Measurements from ENCODE around the gene KRTAP6-1.

Gene KRTAP6-1

GRCh38 chr21:30613836-30614235 lies at the start of gene KRTAP6-1:
KRTAP6-1 (minus strand) TSS chr21:30613930; CDS start chr21:30613904, 26 bp downstream.
- Histone ChIP-seq H3K9ac (ENCODE audit: low read depth, low read length) (no peak within 1 kb of the TSS), H3K36me3 (ENCODE audit: control insufficient read depth, insufficient read depth, low read length) (no peaks in the 10 kb centered on the region), H3K27me3 (ENCODE audit: control insufficient read depth, insufficient read depth, low read length) (no peaks in the 10 kb centered on the region), H3K4me3 (ENCODE audit: low read depth, low read length) (no peak within 1 kb of the TSS), H3K27ac (ENCODE audit: low read depth, low read length) (no peak within 1 kb of the TSS), H3K4me1 (ENCODE audit: control insufficient read depth, insufficient read depth, low read length) (no peaks in the 10 kb centered on the region), H3K9me3 (ENCODE audit: control insufficient read depth, insufficient read depth, low read length) (peaks cover 7% of the 10 kb centered on the region; the same call in 1 of the 2 replicates)

GRCh38 chr21:30652891-30653290 lies 39.2 kb upstream of the KRTAP6-1 start:
- no peak overlapping the region for H3K4me3 ChIP-seq (ENCODE audit: low read depth, low read length)
- no peaks in the 10 kb centered on the region for H3K27me3 ChIP-seq (ENCODE audit: control insufficient read depth, insufficient read depth, low read length)
- H3K36me3 ChIP-seq (ENCODE audit: control insufficient read depth, insufficient read depth, low read length): no peaks in the 10 kb centered on the region
- H3K4me1 ChIP-seq (ENCODE audit: control insufficient read depth, insufficient read depth, low read length): no peaks in the 10 kb centered on the region
- H3K9me3 ChIP-seq (ENCODE audit: control insufficient read depth, insufficient read depth, low read length): no peaks in the 10 kb centered on the region; the same call in 1 of the 2 replicates
- no peak overlapping the region for H3K9ac ChIP-seq (ENCODE audit: low read depth, low read length)
- no peak overlapping the region for H3K27ac ChIP-seq (ENCODE audit: low read depth, low read length)

- no peaks in the 10 kb centered on the region for H3K27me3 ChIP-seq (ENCODE audit: control insufficient read depth, insufficient read depth, low read length)
- H3K36me3 ChIP-seq (ENCODE audit: control insufficient read depth, insufficient read depth, low read length): no peaks in the 10 kb centered on the region
- H3K4me1 ChIP-seq (ENCODE audit: control insufficient read depth, insufficient read depth, low read length): no peaks in the 10 kb centered on the region
- no peaks in the 10 kb centered on the region; the same call in 1 of the 2 replicates for H3K9me3 ChIP-seq (ENCODE audit: control insufficient read depth, insufficient read depth, low read length)
- H3K27ac ChIP-seq (ENCODE audit: low read depth, low read length): no peak overlapping the region
- no peak overlapping the region for H3K4me3 ChIP-seq (ENCODE audit: low read depth, low read length)
- H3K9ac ChIP-seq (ENCODE audit: low read depth, low read length): no peak overlapping the region
These were observed 33.2 kb upstream of the KRTAP6-1 start for GRCh38 chr21:30646904-30647414.

- Histone ChIP-seq H3K27me3 (ENCODE audit: control insufficient read depth, insufficient read depth, low read length) (no peaks in the 10 kb centered on the region), H3K4me1 (ENCODE audit: control insufficient read depth, insufficient read depth, low read length) (no peaks in the 10 kb centered on the region), H3K4me3 (ENCODE audit: low read depth, low read length) (no peak within 1 kb of the TSS), H3K36me3 (ENCODE audit: control insufficient read depth, insufficient read depth, low read length) (no peaks in the 10 kb centered on the region), H3K9me3 (ENCODE audit: control insufficient read depth, insufficient read depth, low read length) (peaks cover 3% of the 10 kb centered on the region; the same call in 1 of the 2 replicates), H3K27ac (ENCODE audit: low read depth, low read length) (no peak within 1 kb of the TSS), H3K9ac (ENCODE audit: low read depth, low read length) (no peak within 1 kb of the TSS)
These were observed 28.8 kb upstream of the KRTAP6-1 start, which contains the start of gene KRTAP20-3 for GRCh38 chr21:30642564-30642963. KRTAP20-3 (plus strand) TSS chr21:30642864.

GRCh38 chr21:30638686-30639085 lies 25.0 kb upstream of the KRTAP6-1 start:
- no peak overlapping the region for H3K9ac ChIP-seq (ENCODE audit: low read depth, low read length)
- H3K27ac ChIP-seq (ENCODE audit: low read depth, low read length): no peak overlapping the region
- no peaks in the 10 kb centered on the region for H3K4me1 ChIP-seq (ENCODE audit: control insufficient read depth, insufficient read depth, low read length)
- H3K4me3 ChIP-seq (ENCODE audit: low read depth, low read length): no peak overlapping the region
- no peaks in the 10 kb centered on the region for H3K36me3 ChIP-seq (ENCODE audit: control insufficient read depth, insufficient read depth, low read length)
- H3K9me3 ChIP-seq (ENCODE audit: control insufficient read depth, insufficient read depth, low read length): peaks cover 3% of the 10 kb centered on the region; the same call in 1 of the 2 replicates
- H3K27me3 ChIP-seq (ENCODE audit: control insufficient read depth, insufficient read depth, low read length): no peaks in the 10 kb centered on the region

GRCh38 chr21:30634906-30635305 lies 21.2 kb upstream of the KRTAP6-1 start, which contains the start of gene KRTAP20-2:
KRTAP20-2 (plus strand) TSS chr21:30635206; CDS start chr21:30635264, 58 bp downstream.
- Histone ChIP-seq H3K9ac (ENCODE audit: low read depth, low read length) (no peak within 1 kb of the TSS), H3K4me1 (ENCODE audit: control insufficient read depth, insufficient read depth, low read length) (no peaks in the 10 kb centered on the region), H3K36me3 (ENCODE audit: control insufficient read depth, insufficient read depth, low read length) (no peaks in the 10 kb centered on the region), H3K9me3 (ENCODE audit: control insufficient read depth, insufficient read depth, low read length) (no peaks in the 10 kb centered on the region), H3K27me3 (ENCODE audit: control insufficient read depth, insufficient read depth, low read length) (no peaks in the 10 kb centered on the region), H3K27ac (ENCODE audit: low read depth, low read length) (no peak within 1 kb of the TSS), H3K4me3 (ENCODE audit: low read depth, low read length) (no peak within 1 kb of the TSS)

- H3K36me3 ChIP-seq (ENCODE audit: control insufficient read depth, insufficient read depth, low read length): no peaks in the 10 kb centered on the region
- no peak overlapping the region for H3K9ac ChIP-seq (ENCODE audit: low read depth, low read length)
- H3K27me3 ChIP-seq (ENCODE audit: control insufficient read depth, insufficient read depth, low read length): no peaks in the 10 kb centered on the region
- no peak overlapping the region for H3K4me3 ChIP-seq (ENCODE audit: low read depth, low read length)
- peaks cover 10% of the 10 kb centered on the region for H3K9me3 ChIP-seq (ENCODE audit: control insufficient read depth, insufficient read depth, low read length)
- H3K27ac ChIP-seq (ENCODE audit: low read depth, low read length): no peak overlapping the region
- no peaks in the 10 kb centered on the region for H3K4me1 ChIP-seq (ENCODE audit: control insufficient read depth, insufficient read depth, low read length)
These were observed 15.5 kb upstream of the KRTAP6-1 start for GRCh38 chr21:30629200-30629599.

- Histone ChIP-seq H3K36me3 (ENCODE audit: control insufficient read depth, insufficient read depth, low read length) (no peaks in the 10 kb centered on the region), H3K9me3 (ENCODE audit: control insufficient read depth, insufficient read depth, low read length) (peaks cover 15% of the 10 kb centered on the region)
These were observed 14.4 kb upstream of the KRTAP6-1 start for GRCh38 chr21:30628109-30628508.

GRCh38 chr21:30625449-30626165 lies 11.9 kb upstream of the KRTAP6-1 start:
- Histone ChIP-seq H3K27me3 (ENCODE audit: control insufficient read depth, insufficient read depth, low read length) (no peaks in the 10 kb centered on the region), H3K9ac (ENCODE audit: low read depth, low read length) (no peak overlapping the region), H3K36me3 (ENCODE audit: control insufficient read depth, insufficient read depth, low read length) (no peaks in the 10 kb centered on the region), H3K9me3 (ENCODE audit: control insufficient read depth, insufficient read depth, low read length) (peaks cover 16% of the 10 kb centered on the region), H3K27ac (ENCODE audit: low read depth, low read length) (no peak overlapping the region), H3K4me1 (ENCODE audit: control insufficient read depth, insufficient read depth, low read length) (no peaks in the 10 kb centered on the region), H3K4me3 (ENCODE audit: low read depth, low read length) (no peak overlapping the region)

More at GRCh38 chr21:30628109-30628508, 14.4 kb upstream of the KRTAP6-1 start:
- no peak overlapping the region for H3K4me3 ChIP-seq (ENCODE audit: low read depth, low read length)
- H3K4me1 ChIP-seq (ENCODE audit: control insufficient read depth, insufficient read depth, low read length): no peaks in the 10 kb centered on the region
- no peak overlapping the region for H3K9ac ChIP-seq (ENCODE audit: low read depth, low read length)
- no peaks in the 10 kb centered on the region for H3K27me3 ChIP-seq (ENCODE audit: control insufficient read depth, insufficient read depth, low read length)
- H3K27ac ChIP-seq (ENCODE audit: low read depth, low read length): no peak overlapping the region

GRCh38 chr21:30623362-30623761 lies 9.6 kb upstream of the KRTAP6-1 start:
- H3K36me3 ChIP-seq (ENCODE audit: control insufficient read depth, insufficient read depth, low read length): no peaks in the 10 kb centered on the region
- H3K4me1 ChIP-seq (ENCODE audit: control insufficient read depth, insufficient read depth, low read length): no peaks in the 10 kb centered on the region
- H3K27me3 ChIP-seq (ENCODE audit: control insufficient read depth, insufficient read depth, low read length): no peaks in the 10 kb centered on the region
- H3K4me3 ChIP-seq (ENCODE audit: low read depth, low read length): no peak overlapping the region
- H3K9ac ChIP-seq (ENCODE audit: low read depth, low read length): no peak overlapping the region
- H3K9me3 ChIP-seq (ENCODE audit: control insufficient read depth, insufficient read depth, low read length): peaks cover 19% of the 10 kb centered on the region
- no peak overlapping the region for H3K27ac ChIP-seq (ENCODE audit: low read depth, low read length)

GRCh38 chr21:30620522-30620921 lies 6.8 kb upstream of the KRTAP6-1 start, which contains the start of gene KRTAP20-4:
KRTAP20-4 (plus strand) TSS chr21:30620627.
- Histone ChIP-seq H3K4me3 (ENCODE audit: low read depth, low read length) (no peak within 1 kb of the TSS), H3K36me3 (ENCODE audit: control insufficient read depth, insufficient read depth, low read length) (no peaks in the 10 kb centered on the region), H3K4me1 (ENCODE audit: control insufficient read depth, insufficient read depth, low read length) (no peaks in the 10 kb centered on the region), H3K9me3 (ENCODE audit: control insufficient read depth, insufficient read depth, low read length) (peaks cover 19% of the 10 kb centered on the region), H3K9ac (ENCODE audit: low read depth, low read length) (no peak within 1 kb of the TSS), H3K27me3 (ENCODE audit: control insufficient read depth, insufficient read depth, low read length) (no peaks in the 10 kb centered on the region), H3K27ac (ENCODE audit: low read depth, low read length) (no peak within 1 kb of the TSS)
